DND-41 (cell line): ENCODE measurements around the gene COMMD8.

Experiments
- CTCF ChIP-seq: IDR thresholded peaks from 2 replicates; pipeline ENCODE4 v1.5.1; 2012; ENCODE audit warnings: borderline replicate concordance, low read length, moderate library complexity, mild to moderate bottlenecking; ENCODE audit not compliant: poor library complexity, severe bottlenecking; ENCODE audit errors: extremely low read depth
- EZH2 ChIP-seq: IDR thresholded peaks from 3 replicates; pipeline ENCODE4 v1.6.1; 2012; ENCODE audit warnings: borderline replicate concordance, low read depth, mild to moderate bottlenecking, moderate library complexity, low read length, inconsistent platforms; ENCODE audit not compliant: severe bottlenecking

- TF ChIP-seq CTCF (no peak), EZH2 (no peak)
Measured at GRCh38 chr4:47410271-47410670, 53.2 kb downstream of the COMMD8 start.
